Kidney (tissue), 14 donors: ENCODE measurements around the gene BSN. TPM values are rescaled to one million over a fixed set of nuclear protein-coding genes. Genes with fewer than 3 reads are reported as not detected.

ENCODE experiments used
- DNase-seq, 5 donors: peaks; one replicate each; pipeline ENCODE4 v3.0.0-alpha.2; 2013 to 2020
- FAIRE-seq: peaks from 2 replicates; lab custom pipeline; 2012; peaks lifted over from hg19 to GRCh38; lab: Jason Lieb, UNC
- H3K27ac ChIP-seq, 2 donors: one replicate each; pipeline ENCODE4 v1.7.0; 2013; ENCODE audit warnings: low read depth in 2 of 2, low read length in 2 of 2, inconsistent platforms in 1 of 2
- H3K27me3 ChIP-seq: one replicate; pipeline ENCODE4 v1.7.1; 2013; ENCODE audit warnings: low read length, inconsistent platforms; ENCODE audit not compliant: control insufficient read depth, insufficient read depth
- H3K36me3 ChIP-seq, 3 donors: one replicate each; pipeline versions ENCODE4 v1.7.0 to v1.7.1; 2013; ENCODE audit warnings: low read length in 3 of 3, control low read depth in 1 of 3, inconsistent platforms in 1 of 3; ENCODE audit not compliant: insufficient read depth in 3 of 3, control insufficient read depth in 2 of 3
- H3K4me1 ChIP-seq, 3 donors: one replicate each; pipeline versions ENCODE4 v1.7.0 to v1.7.1; 2013; ENCODE audit warnings: low read length in 3 of 3, inconsistent platforms in 1 of 3, low read depth in 1 of 3; ENCODE audit not compliant: control insufficient read depth in 2 of 3, insufficient read depth in 2 of 3
- H3K4me3 ChIP-seq, 3 donors: one replicate each; pipeline versions ENCODE4 v1.7.0 to v1.8.1; 2013; ENCODE audit warnings: low read length in 3 of 3, control low read depth in 1 of 3, inconsistent platforms in 1 of 3
- H3K9ac ChIP-seq, 3 donors: one replicate each; pipeline versions ENCODE4 v1.7.0 to v1.7.1; 2013; ENCODE audit warnings: low read length in 3 of 3, control low read depth in 1 of 3, inconsistent platforms in 1 of 3
- H3K9me3 ChIP-seq, 3 donors: one replicate each; pipeline versions ENCODE4 v1.7.0 to v1.7.1; 2013; ENCODE audit warnings: low read length in 3 of 3, control low read depth in 1 of 3, inconsistent platforms in 1 of 3; ENCODE audit not compliant: control insufficient read depth in 2 of 3, insufficient read depth in 1 of 3
- CTCF ChIP-seq: IDR thresholded peaks from 3 replicates; pipeline ENCODE4 v1.5.1; 2012; ENCODE audit warnings: mild to moderate bottlenecking, moderate library complexity, borderline replicate concordance; ENCODE audit not compliant: insufficient read depth; ENCODE audit errors: extremely low read depth
- intact Hi-C: fragments of 100-400 bp; cut with DNase I; formaldehyde crosslinking; loops from one replicate; pipeline ENCODE4 v1.11.1; 2022
- polyA plus RNA-seq: library from polyadenylated mRNA; stranded (reverse); fragments of 350-450 nt; fragmentation: Illumina TruSeq; extraction: RNeasy Lipid Tissue Mini Kit (QIAGEN cat#74804); gene quantifications from one replicate; pipeline ENCODE4 v1.2.3, GENCODE V29; 2014; ENCODE audit warnings: low read depth, low replicate concordance; ENCODE audit not compliant: insufficient read depth
- total RNA-seq: library from RNA; stranded (reverse); fragmentation: NEBNext Ultra II Directional; extraction: Animal tissue kit (Norgen Biotek cat#: 25700); gene quantifications from one replicate; pipeline ENCODE4 v1.2.1, GENCODE V29; 2021
- donor health status: control.
- donor health status: control.
- donor health status: control.
- donor health status: control.
- donor health status: control.
- donor health status: DM: yes; HTN: yes; CAD: no.
- donor health status: Normal renal cell carcinoma (clear cell type).

BSN gene
- total and polyA plus RNA-seq, 2 donors from 2014 or later, result 0.11 to 1.3 TPM

GRCh38 chr3:49656541-49657112, 102.3 kb downstream of the BSN start:
- no peak overlapping the region for H3K4me3 ChIP-seq
- no peaks in the 10 kb centered on the region for H3K9me3 ChIP-seq
- FAIRE-seq (no peak), DNase-seq (no peak)
- no peaks in the 10 kb centered on the region for H3K36me3 ChIP-seq
- H3K27me3 ChIP-seq, result no peaks in the 10 kb centered on the region
- H3K27ac ChIP-seq, result no peak overlapping the region
- no peak for TF ChIP-seq CTCF
- H3K4me1 ChIP-seq, result no peaks in the 10 kb centered on the region
- intact Hi-C loops, result no loop called here
- no peak overlapping the region for H3K9ac ChIP-seq

- Histone ChIP-seq H3K9ac (no peak overlapping the region), H3K27ac (no peak overlapping the region), H3K36me3 (no peaks in the 10 kb centered on the region), H3K4me3 (no peak overlapping the region), H3K4me1 (no peaks in the 10 kb centered on the region), H3K27me3 (no peaks in the 10 kb centered on the region), H3K9me3 (no peaks in the 10 kb centered on the region)
- DNase-seq (no peak), FAIRE-seq (no peak)
- no peak for TF ChIP-seq CTCF
- intact Hi-C loops, result no loop called here
These were observed 103.1 kb downstream of the BSN start for GRCh38 chr3:49657208-49657915.

DNA sequence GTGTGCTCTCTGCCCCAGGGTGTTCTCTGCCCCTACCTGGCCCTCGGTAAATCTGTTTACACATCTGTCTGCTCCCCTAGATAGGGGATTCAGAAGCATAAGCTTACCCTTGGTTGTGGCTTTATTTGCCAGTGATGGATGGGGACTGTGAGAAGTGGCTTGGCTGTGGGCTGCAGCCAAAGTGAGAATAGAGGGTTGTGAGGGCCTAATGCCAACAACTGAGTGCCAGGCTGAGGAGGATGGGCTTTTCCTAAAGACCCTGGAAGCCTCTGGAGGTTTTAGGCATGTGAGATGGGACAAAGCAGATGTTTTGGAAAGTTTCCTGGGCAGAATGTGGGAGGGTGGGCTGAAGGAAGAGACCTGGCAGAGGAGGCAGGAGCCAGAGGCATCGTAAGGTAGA, 104.4 kb downstream of the BSN start:
- Histone ChIP-seq H3K4me1 (no peaks in the 10 kb centered on the region), H3K36me3 (no peaks in the 10 kb centered on the region), H3K4me3 (no peak overlapping the region), H3K9me3 (no peaks in the 10 kb centered on the region), H3K27ac (no peak overlapping the region), H3K9ac (no peak overlapping the region), H3K27me3 (no peaks in the 10 kb centered on the region)
- no peak for TF ChIP-seq CTCF
- FAIRE-seq (no peak), DNase-seq (no peak)
- intact Hi-C loops, result no loop called here
